Measurements from ENCODE around the gene CLEC2A.

- TF ChIP-seq CTCF (IDR thresholded peaks at IDR 0.05), result no peak
- TF ChIP-seq POLR2A (IDR thresholded peaks at IDR 0.05), result no peak
These were observed 25.7 kb upstream of the CLEC2A start for GRCh38 chr12:9957834-9958233.
